ENCODE data around the gene ODAD4. TPM values are rescaled to one million over a fixed set of nuclear protein-coding genes. Genes with fewer than 3 reads are reported as not detected.

Gene ODAD4
- polyA plus RNA-seq, 3 donors = 0.04 to 0.28 (median 0.23) TPM

GRCh38 chr17:41893384-41893783, 37.0 kb upstream of the ODAD4 start:
- intact Hi-C loops (cut with micrococcal nuclease) = no loop called here
- WGBS (ENCODE audit: insufficient coverage) = 100% methylated on average over 2 of the region's 3 CpGs
- H3K4me2 ChIP-seq (replicated peaks; ENCODE audit: extremely low read depth, low read length, poor library complexity, severe bottlenecking) = no peak overlapping the region
- H3K4me3 ChIP-seq (replicated peaks in 1 of 3; ENCODE audit: low read depth in 2 of 3, low read length in 3 of 3) = no peak overlapping the region
- Mint-ChIP-seq H3K4me3 (no peak overlapping the region), H3K4me1 (no peaks in the 10 kb centered on the region), H3K27me3 (ENCODE audit: low read depth in 3 of 3) (peaks cover 0 to 3% (median 0%) of the 10 kb centered on the region in 3 donors), H3K36me3 (peaks cover 73 to 98% of the 10 kb centered on the region in 2 donors), H3K27ac (peak overlapping the region in 1 of 7 donors; percentile 26), H3K9me3 (no peaks in the 10 kb centered on the region)
- H3K27ac ChIP-seq (ENCODE audit: low read depth in 1 of 2, low read length in 2 of 2) = no peak overlapping the region
- no peaks in the 10 kb centered on the region for H3K79me2 ChIP-seq (ENCODE audit: insufficient read depth, low read length)
- H3K36me3 ChIP-seq (replicated peaks in 1 of 2; ENCODE audit: control insufficient read depth in 1 of 2, insufficient read depth in 2 of 2, low read length in 2 of 2) = peaks cover 86 to 95% of the 10 kb centered on the region in 2 donors
- H4K20me1 ChIP-seq (ENCODE audit: insufficient read depth, low read length) = no peaks in the 10 kb centered on the region
- H3K27me3 ChIP-seq (ENCODE audit: control insufficient read depth in 2 of 2, insufficient read depth in 2 of 2, low read length in 2 of 2) = no peaks in the 10 kb centered on the region
- no peak for DNase-seq
- no peaks in the 10 kb centered on the region for H3K9me3 ChIP-seq (replicated peaks in 1 of 2; ENCODE audit: control insufficient read depth in 1 of 2, insufficient read depth in 1 of 2, low read length in 2 of 2)
- H2AFZ ChIP-seq (ENCODE audit: insufficient read depth, low read depth, low read length, poor library complexity, severe bottlenecking) = no peak overlapping the region
- no peaks in the 10 kb centered on the region for H3K4me1 ChIP-seq (ENCODE audit: control insufficient read depth in 1 of 2, insufficient read depth in 2 of 2, low read length in 2 of 2)
- no peak for TF ChIP-seq CTCF (IDR thresholded peaks at IDR 0.05)
- H3K9ac ChIP-seq (ENCODE audit: insufficient read depth, low read length, poor library complexity, severe bottlenecking) = no peak overlapping the region

GRCh38 chr17:41894791-41895331, 35.6 kb upstream of the ODAD4 start:
- Histone ChIP-seq H4K20me1 (ENCODE audit: insufficient read depth, low read length) (no peaks in the 10 kb centered on the region), H3K9ac (ENCODE audit: insufficient read depth, low read length, poor library complexity, severe bottlenecking) (no peak overlapping the region), H3K27me3 (ENCODE audit: control insufficient read depth in 2 of 2, insufficient read depth in 2 of 2, low read length in 2 of 2) (no peaks in the 10 kb centered on the region), H3K4me3 (replicated peaks in 1 of 3; ENCODE audit: low read depth in 2 of 3, low read length in 3 of 3) (no peak overlapping the region), H2AFZ (ENCODE audit: insufficient read depth, low read depth, low read length, poor library complexity, severe bottlenecking) (no peak overlapping the region), H3K9me3 (replicated peaks in 1 of 2; ENCODE audit: control insufficient read depth in 1 of 2, insufficient read depth in 1 of 2, low read length in 2 of 2) (no peaks in the 10 kb centered on the region), H3K4me1 (ENCODE audit: control insufficient read depth in 1 of 2, insufficient read depth in 2 of 2, low read length in 2 of 2) (no peaks in the 10 kb centered on the region), H3K4me2 (replicated peaks; ENCODE audit: extremely low read depth, low read length, poor library complexity, severe bottlenecking) (no peak overlapping the region), H3K36me3 (replicated peaks in 1 of 2; ENCODE audit: control insufficient read depth in 1 of 2, insufficient read depth in 2 of 2, low read length in 2 of 2) (peaks cover 90 to 96% of the 10 kb centered on the region in 2 donors), H3K27ac (ENCODE audit: low read depth in 1 of 2, low read length in 2 of 2) (no peak overlapping the region), H3K79me2 (ENCODE audit: insufficient read depth, low read length) (no peaks in the 10 kb centered on the region)
- WGBS (ENCODE audit: insufficient coverage) = 40% methylated on average over 2 of the region's 7 CpGs
- no peak for TF ChIP-seq CTCF (IDR thresholded peaks at IDR 0.05)
- H3K36me3 Mint-ChIP-seq = peaks cover 79 to 98% of the 10 kb centered on the region in 2 donors
- H3K27ac Mint-ChIP-seq = no peak overlapping the region
- H3K9me3 Mint-ChIP-seq = no peaks in the 10 kb centered on the region
- intact Hi-C loops (cut with micrococcal nuclease) = no loop called here
- no peaks in the 10 kb centered on the region for H3K4me1 Mint-ChIP-seq
- H3K27me3 Mint-ChIP-seq (ENCODE audit: low read depth in 3 of 3) = peaks cover 0 to 3% (median 0%) of the 10 kb centered on the region in 3 donors
- H3K4me3 Mint-ChIP-seq = no peak overlapping the region
- DNase-seq = no peak

All from CD14-positive monocyte (primary cell).